GM23338 (cell line): ENCODE measurements around the gene ARHGAP42. TPM values are rescaled to one million over a fixed set of nuclear protein-coding genes. Genes with fewer than 3 reads are reported as not detected.

Experiments used
- ATAC-seq: fragments of 200-7000 bp; cut with Tn5 transposase; 3 replicates; pipeline ENCODE4 v1.9.1; 2020
- DNase-seq: peaks from one replicate; pipeline ENCODE4 v3.0.0-alpha.2; 2015; ENCODE audit warnings: low spot score
- H2AFZ ChIP-seq: fragments of 200-600 bp; sonication (generic); 2 replicates; pipeline ENCODE4 v1.8.0; 2016; ENCODE audit warnings: antibody characterized with exemption, mild to moderate bottlenecking, moderate library complexity
- H3F3A ChIP-seq: fragments of 200-600 bp; sonication (generic); replicated peaks from 2 replicates; pipeline ENCODE4 v1.8.0; 2017; ENCODE audit warnings: antibody characterized with exemption, mixed run types, low read depth
- H3K27ac ChIP-seq: fragments of 200-600 bp; sonication (generic); 2 replicates; pipeline ENCODE4 v1.6.1; 2016; ENCODE audit warnings: low read depth
- H3K27me3 ChIP-seq: fragments of 200-600 bp; sonication (generic); 2 replicates; pipeline ENCODE4 v1.8.0; 2016; ENCODE audit warnings: mild to moderate bottlenecking, mixed run types, moderate library complexity; ENCODE audit not compliant: insufficient read depth
- H3K36me3 ChIP-seq: fragments of 200-600 bp; sonication (generic); 2 replicates; pipeline ENCODE4 v1.8.0; 2016; ENCODE audit warnings: mild to moderate bottlenecking; ENCODE audit not compliant: insufficient read depth
- H3K4me1 ChIP-seq: fragments of 200-600 bp; sonication (generic); 2 replicates; pipeline ENCODE4 v1.8.0; 2016; ENCODE audit warnings: mild to moderate bottlenecking, moderate library complexity; ENCODE audit not compliant: insufficient read depth
- H3K4me2 ChIP-seq: fragments of 200-600 bp; sonication (generic); 2 replicates; pipeline ENCODE4 v1.7.1; 2017; ENCODE audit warnings: mixed run types
- H3K4me3 ChIP-seq: fragments of 200-600 bp; sonication (generic); 2 replicates; pipeline ENCODE4 v1.6.1; 2016; ENCODE audit warnings: mixed run types
- H3K79me2 ChIP-seq: fragments of 200-600 bp; sonication (generic); replicated peaks from 2 replicates; pipeline ENCODE4 v1.8.0; 2017; ENCODE audit warnings: mild to moderate bottlenecking; ENCODE audit not compliant: insufficient read depth
- H3K9me2 ChIP-seq: fragments of 200-600 bp; sonication (generic); 2 replicates; pipeline ENCODE4 v1.8.0; 2017; ENCODE audit not compliant: insufficient read depth
- H4K20me1 ChIP-seq: fragments of 200-600 bp; sonication (generic); replicated peaks from 2 replicates; pipeline ENCODE4 v1.8.0; 2017; ENCODE audit warnings: mild to moderate bottlenecking; ENCODE audit not compliant: insufficient read depth
- H3K27ac Mint-ChIP-seq: 2 replicates; pipeline ENCODE4 v1.8.0; 2020; ENCODE audit warnings: inconsistent platforms, mild to moderate bottlenecking, moderate library complexity, mixed read lengths
- H3K27me3 Mint-ChIP-seq: 3 replicates; pipeline ENCODE4 v1.8.0; 2022; ENCODE audit warnings: low read depth, mild to moderate bottlenecking, moderate library complexity, mixed read lengths, inconsistent platforms; ENCODE audit not compliant: insufficient read depth, poor library complexity
- H3K36me3 Mint-ChIP-seq: 3 replicates; pipeline ENCODE4 v1.8.0; 2021; ENCODE audit warnings: low read depth, mild to moderate bottlenecking, inconsistent platforms, moderate library complexity, mixed read lengths
- H3K4me1 Mint-ChIP-seq: 3 replicates; pipeline ENCODE4 v1.8.0; 2020; ENCODE audit warnings: mild to moderate bottlenecking, inconsistent platforms, mixed read lengths
- H3K4me3 Mint-ChIP-seq: 3 replicates; pipeline ENCODE4 v1.8.0; 2021; ENCODE audit warnings: moderate library complexity, mild to moderate bottlenecking, inconsistent platforms, mixed read lengths
- H3K9me3 Mint-ChIP-seq: 3 replicates; pipeline ENCODE4 v1.8.0; 2020; ENCODE audit warnings: moderate library complexity, mild to moderate bottlenecking, inconsistent platforms, mixed read lengths
- CREB1 ChIP-seq: fragments of 250-450 bp; sonication (Bioruptor Pico); IDR thresholded peaks from 2 replicates; pipeline ENCODE4 v1.5.0; 2020; ENCODE audit warnings: low read depth, mild to moderate bottlenecking, moderate library complexity
- EZH2 ChIP-seq: fragments of 200-600 bp; sonication (generic); IDR thresholded peaks from one replicate; pipeline ENCODE4 v1.8.0; 2017; ENCODE audit warnings: antibody characterized with exemption, mild to moderate bottlenecking, low read depth; ENCODE audit not compliant: unreplicated experiment
- EZH2phosphoT487 ChIP-seq: fragments of 200-600 bp; sonication (generic); IDR thresholded peaks from one replicate; pipeline ENCODE4 v1.8.1; 2018; ENCODE audit warnings: antibody characterized with exemption; ENCODE audit not compliant: unreplicated experiment
- JUNB ChIP-seq: IDR thresholded peaks from one replicate; pipeline ENCODE4 v1.6.1; 2016; ENCODE audit warnings: antibody characterized with exemption; ENCODE audit not compliant: unreplicated experiment
- NANOG ChIP-seq: IDR thresholded peaks from 2 replicates; pipeline ENCODE4 v1.6.1; 2016; ENCODE audit warnings: antibody characterized with exemption, borderline replicate concordance
- POLR2AphosphoS5 ChIP-seq: IDR thresholded peaks from 2 replicates; pipeline ENCODE4 v1.6.1; 2016; ENCODE audit warnings: antibody characterized with exemption, low read depth
- STAT1 ChIP-seq: IDR thresholded peaks from one replicate; pipeline ENCODE4 v1.6.1; 2016; ENCODE audit warnings: antibody characterized with exemption; ENCODE audit not compliant: unreplicated experiment
- ZNF114 ChIP-seq: fragments of 250-450 bp; sonication (Bioruptor Pico); IDR thresholded peaks from 2 replicates; pipeline ENCODE4 v1.5.0; 2020; ENCODE audit warnings: mild to moderate bottlenecking, moderate library complexity
- ZNF331 ChIP-seq: fragments of 250-450 bp; sonication (Bioruptor Pico); IDR thresholded peaks from 2 replicates; pipeline ENCODE4 v1.5.0; 2020; ENCODE audit warnings: low read depth, mild to moderate bottlenecking, moderate library complexity
- polyA plus RNA-seq: library from polyadenylated mRNA; unstranded; fragments of >200 nt; fragmentation: Nextera tagmentation; extraction: Ambion mirVana; gene quantifications from 2 replicates; pipeline ENCODE4 v1.2.1, GENCODE V29; 2016
- total RNA-seq: library from RNA; depleted of rRNA; stranded (reverse); fragments of >200 nt; shearing (Covaris generic); gene quantifications from 2 replicates; pipeline ENCODE4 v1.2.3, GENCODE V29; 2014
- TF ChIP-seq, protein P1 (sequence below): IDR thresholded peaks from 2 replicates; pipeline ENCODE4 v1.6.1; 2016; ENCODE audit warnings: antibody characterized with exemption
- TF ChIP-seq, protein P2 (sequence below): IDR thresholded peaks from one replicate; pipeline ENCODE4 v1.6.1; 2018; ENCODE audit warnings: antibody characterized with exemption; ENCODE audit not compliant: unreplicated experiment
- TF ChIP-seq, protein P3 (sequence below), 2 experiments: fragments of 200-600 bp in 1 of 2; sonication (generic) in 1 of 2; conservative IDR thresholded peaks; 2 replicates each; pipeline versions ENCODE4 v1.5.1 to v1.6.1; 2016 to 2017; ENCODE audit warnings: antibody characterized with exemption in 2 of 2, low read depth in 2 of 2, mild to moderate bottlenecking in 2 of 2, moderate library complexity in 1 of 2
- TF ChIP-seq, protein P4 (sequence below): fragments of 250-450 bp; sonication (Bioruptor Pico); IDR thresholded peaks from 2 replicates; pipeline ENCODE4 v1.5.0; 2020; ENCODE audit warnings: mild to moderate bottlenecking, moderate library complexity

ARHGAP42 gene
- total and polyA plus RNA-seq, 2 experiments from 2014 or later: 23.7 to 35.7 TPM

DNA sequence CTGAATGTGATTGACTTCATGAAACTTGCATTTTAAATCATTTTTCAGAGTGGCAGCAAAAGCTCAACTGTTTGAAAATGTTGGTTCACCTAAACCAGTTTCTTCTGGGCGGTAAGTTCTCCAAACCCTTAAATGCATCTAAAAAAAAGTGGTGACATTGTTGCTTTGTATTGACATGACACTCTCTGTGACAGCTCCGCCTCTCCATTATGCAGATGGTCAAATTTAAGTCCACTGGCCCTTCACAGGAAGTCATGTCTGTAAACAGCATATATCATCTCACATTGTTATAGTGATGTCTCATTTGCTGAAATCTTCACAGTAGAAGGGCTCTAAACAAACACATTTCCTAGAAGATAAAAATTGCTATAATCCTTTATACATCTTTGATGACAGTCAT lies 291.9 kb downstream of the ARHGAP42 start:
- TF ChIP-seq EZH2 (no peak), CREB1 (CRISPR knock-in tag) (no peak), ZNF331 (CRISPR knock-in tag) (no peak), STAT1 (no peak), JUNB (no peak), NANOG (no peak), POLR2AphosphoS5 (no peak), ZNF114 (CRISPR knock-in tag) (no peak), EZH2phosphoT487 (no peak)
- TF ChIP-seq, protein P1, sequence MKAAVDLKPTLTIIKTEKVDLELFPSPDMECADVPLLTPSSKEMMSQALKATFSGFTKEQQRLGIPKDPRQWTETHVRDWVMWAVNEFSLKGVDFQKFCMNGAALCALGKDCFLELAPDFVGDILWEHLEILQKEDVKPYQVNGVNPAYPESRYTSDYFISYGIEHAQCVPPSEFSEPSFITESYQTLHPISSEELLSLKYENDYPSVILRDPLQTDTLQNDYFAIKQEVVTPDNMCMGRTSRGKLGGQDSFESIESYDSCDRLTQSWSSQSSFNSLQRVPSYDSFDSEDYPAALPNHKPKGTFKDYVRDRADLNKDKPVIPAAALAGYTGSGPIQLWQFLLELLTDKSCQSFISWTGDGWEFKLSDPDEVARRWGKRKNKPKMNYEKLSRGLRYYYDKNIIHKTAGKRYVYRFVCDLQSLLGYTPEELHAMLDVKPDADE: no peak
- TF ChIP-seq, protein P2, sequence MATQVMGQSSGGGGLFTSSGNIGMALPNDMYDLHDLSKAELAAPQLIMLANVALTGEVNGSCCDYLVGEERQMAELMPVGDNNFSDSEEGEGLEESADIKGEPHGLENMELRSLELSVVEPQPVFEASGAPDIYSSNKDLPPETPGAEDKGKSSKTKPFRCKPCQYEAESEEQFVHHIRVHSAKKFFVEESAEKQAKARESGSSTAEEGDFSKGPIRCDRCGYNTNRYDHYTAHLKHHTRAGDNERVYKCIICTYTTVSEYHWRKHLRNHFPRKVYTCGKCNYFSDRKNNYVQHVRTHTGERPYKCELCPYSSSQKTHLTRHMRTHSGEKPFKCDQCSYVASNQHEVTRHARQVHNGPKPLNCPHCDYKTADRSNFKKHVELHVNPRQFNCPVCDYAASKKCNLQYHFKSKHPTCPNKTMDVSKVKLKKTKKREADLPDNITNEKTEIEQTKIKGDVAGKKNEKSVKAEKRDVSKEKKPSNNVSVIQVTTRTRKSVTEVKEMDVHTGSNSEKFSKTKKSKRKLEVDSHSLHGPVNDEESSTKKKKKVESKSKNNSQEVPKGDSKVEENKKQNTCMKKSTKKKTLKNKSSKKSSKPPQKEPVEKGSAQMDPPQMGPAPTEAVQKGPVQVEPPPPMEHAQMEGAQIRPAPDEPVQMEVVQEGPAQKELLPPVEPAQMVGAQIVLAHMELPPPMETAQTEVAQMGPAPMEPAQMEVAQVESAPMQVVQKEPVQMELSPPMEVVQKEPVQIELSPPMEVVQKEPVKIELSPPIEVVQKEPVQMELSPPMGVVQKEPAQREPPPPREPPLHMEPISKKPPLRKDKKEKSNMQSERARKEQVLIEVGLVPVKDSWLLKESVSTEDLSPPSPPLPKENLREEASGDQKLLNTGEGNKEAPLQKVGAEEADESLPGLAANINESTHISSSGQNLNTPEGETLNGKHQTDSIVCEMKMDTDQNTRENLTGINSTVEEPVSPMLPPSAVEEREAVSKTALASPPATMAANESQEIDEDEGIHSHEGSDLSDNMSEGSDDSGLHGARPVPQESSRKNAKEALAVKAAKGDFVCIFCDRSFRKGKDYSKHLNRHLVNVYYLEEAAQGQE: no peak
- TF ChIP-seq, protein P3, sequence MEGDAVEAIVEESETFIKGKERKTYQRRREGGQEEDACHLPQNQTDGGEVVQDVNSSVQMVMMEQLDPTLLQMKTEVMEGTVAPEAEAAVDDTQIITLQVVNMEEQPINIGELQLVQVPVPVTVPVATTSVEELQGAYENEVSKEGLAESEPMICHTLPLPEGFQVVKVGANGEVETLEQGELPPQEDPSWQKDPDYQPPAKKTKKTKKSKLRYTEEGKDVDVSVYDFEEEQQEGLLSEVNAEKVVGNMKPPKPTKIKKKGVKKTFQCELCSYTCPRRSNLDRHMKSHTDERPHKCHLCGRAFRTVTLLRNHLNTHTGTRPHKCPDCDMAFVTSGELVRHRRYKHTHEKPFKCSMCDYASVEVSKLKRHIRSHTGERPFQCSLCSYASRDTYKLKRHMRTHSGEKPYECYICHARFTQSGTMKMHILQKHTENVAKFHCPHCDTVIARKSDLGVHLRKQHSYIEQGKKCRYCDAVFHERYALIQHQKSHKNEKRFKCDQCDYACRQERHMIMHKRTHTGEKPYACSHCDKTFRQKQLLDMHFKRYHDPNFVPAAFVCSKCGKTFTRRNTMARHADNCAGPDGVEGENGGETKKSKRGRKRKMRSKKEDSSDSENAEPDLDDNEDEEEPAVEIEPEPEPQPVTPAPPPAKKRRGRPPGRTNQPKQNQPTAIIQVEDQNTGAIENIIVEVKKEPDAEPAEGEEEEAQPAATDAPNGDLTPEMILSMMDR (conservative IDR thresholded peaks at IDR 0.05; ENCODE audit: low read depth in 2 of 2): no peak
- TF ChIP-seq, protein P4, sequence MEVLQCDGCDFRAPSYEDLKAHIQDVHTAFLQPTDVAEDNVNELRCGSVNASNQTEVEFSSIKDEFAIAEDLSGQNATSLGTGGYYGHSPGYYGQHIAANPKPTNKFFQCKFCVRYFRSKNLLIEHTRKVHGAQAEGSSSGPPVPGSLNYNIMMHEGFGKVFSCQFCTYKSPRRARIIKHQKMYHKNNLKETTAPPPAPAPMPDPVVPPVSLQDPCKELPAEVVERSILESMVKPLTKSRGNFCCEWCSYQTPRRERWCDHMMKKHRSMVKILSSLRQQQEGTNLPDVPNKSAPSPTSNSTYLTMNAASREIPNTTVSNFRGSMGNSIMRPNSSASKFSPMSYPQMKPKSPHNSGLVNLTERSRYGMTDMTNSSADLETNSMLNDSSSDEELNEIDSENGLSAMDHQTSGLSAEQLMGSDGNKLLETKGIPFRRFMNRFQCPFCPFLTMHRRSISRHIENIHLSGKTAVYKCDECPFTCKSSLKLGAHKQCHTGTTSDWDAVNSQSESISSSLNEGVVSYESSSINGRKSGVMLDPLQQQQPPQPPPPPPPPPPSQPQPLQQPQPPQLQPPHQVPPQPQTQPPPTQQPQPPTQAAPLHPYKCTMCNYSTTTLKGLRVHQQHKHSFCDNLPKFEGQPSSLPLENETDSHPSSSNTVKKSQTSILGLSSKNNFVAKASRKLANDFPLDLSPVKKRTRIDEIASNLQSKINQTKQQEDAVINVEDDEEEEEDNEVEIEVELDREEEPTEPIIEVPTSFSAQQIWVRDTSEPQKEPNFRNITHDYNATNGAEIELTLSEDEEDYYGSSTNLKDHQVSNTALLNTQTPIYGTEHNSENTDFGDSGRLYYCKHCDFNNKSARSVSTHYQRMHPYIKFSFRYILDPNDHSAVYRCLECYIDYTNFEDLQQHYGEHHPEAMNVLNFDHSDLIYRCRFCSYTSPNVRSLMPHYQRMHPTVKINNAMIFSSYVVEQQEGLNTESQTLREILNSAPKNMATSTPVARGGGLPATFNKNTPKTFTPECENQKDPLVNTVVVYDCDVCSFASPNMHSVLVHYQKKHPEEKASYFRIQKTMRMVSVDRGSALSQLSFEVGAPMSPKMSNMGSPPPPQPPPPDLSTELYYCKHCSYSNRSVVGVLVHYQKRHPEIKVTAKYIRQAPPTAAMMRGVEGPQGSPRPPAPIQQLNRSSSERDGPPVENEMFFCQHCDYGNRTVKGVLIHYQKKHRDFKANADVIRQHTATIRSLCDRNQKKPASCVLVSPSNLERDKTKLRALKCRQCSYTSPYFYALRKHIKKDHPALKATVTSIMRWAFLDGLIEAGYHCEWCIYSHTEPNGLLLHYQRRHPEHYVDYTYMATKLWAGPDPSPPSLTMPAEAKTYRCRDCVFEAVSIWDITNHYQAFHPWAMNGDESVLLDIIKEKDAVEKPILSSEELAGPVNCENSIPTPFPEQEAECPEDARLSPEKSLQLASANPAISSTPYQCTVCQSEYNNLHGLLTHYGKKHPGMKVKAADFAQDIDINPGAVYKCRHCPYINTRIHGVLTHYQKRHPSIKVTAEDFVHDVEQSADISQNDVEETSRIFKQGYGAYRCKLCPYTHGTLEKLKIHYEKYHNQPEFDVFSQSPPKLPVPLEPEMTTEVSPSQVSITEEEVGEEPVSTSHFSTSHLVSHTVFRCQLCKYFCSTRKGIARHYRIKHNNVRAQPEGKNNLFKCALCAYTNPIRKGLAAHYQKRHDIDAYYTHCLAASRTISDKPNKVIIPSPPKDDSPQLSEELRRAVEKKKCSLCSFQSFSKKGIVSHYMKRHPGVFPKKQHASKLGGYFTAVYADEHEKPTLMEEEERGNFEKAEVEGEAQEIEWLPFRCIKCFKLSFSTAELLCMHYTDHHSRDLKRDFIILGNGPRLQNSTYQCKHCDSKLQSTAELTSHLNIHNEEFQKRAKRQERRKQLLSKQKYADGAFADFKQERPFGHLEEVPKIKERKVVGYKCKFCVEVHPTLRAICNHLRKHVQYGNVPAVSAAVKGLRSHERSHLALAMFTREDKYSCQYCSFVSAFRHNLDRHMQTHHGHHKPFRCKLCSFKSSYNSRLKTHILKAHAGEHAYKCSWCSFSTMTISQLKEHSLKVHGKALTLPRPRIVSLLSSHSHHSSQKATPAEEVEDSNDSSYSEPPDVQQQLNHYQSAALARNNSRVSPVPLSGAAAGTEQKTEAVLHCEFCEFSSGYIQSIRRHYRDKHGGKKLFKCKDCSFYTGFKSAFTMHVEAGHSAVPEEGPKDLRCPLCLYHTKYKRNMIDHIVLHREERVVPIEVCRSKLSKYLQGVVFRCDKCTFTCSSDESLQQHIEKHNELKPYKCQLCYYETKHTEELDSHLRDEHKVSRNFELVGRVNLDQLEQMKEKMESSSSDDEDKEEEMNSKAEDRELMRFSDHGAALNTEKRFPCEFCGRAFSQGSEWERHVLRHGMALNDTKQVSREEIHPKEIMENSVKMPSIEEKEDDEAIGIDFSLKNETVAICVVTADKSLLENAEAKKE (CRISPR knock-in tag): no peak
- H3K27me3 Mint-ChIP-seq: peaks cover 39% of the 10 kb centered on the region
- no peaks in the 10 kb centered on the region for H3K9me3 Mint-ChIP-seq
- Histone ChIP-seq H3K27me3 (peaks cover 53% of the 10 kb centered on the region), H3K9me2 (no peaks in the 10 kb centered on the region), H3F3A (no peaks in the 10 kb centered on the region), H3K27ac (no peak overlapping the region), H4K20me1 (peaks cover 15% of the 10 kb centered on the region; the same call in 1 of the 2 replicates), H3K4me3 (no peak overlapping the region), H3K4me2 (no peak overlapping the region), H2AFZ (no peak overlapping the region), H3K4me1 (no peaks in the 10 kb centered on the region; the same call in 1 of the 2 replicates), H3K79me2 (no peaks in the 10 kb centered on the region), H3K36me3 (no peaks in the 10 kb centered on the region)
- H3K27ac Mint-ChIP-seq: no peak overlapping the region
- H3K4me1 Mint-ChIP-seq: peaks cover 9% of the 10 kb centered on the region
- ATAC-seq: no peak
- peaks cover 24% of the 10 kb centered on the region for H3K36me3 Mint-ChIP-seq
- DNase-seq: no peak
- H3K4me3 Mint-ChIP-seq: no peak overlapping the region
